MM.1S (cell line): ENCODE measurements around the gene RC3H2.

Experiments
- EZH2 ChIP-seq: fragments of 300-600 bp; sonication (generic); optimal IDR thresholded peaks from 2 replicates; pipeline ENCODE3; 2017; ENCODE audit warnings: low read depth, mild to moderate bottlenecking, antibody characterized with exemption, low read length, mixed read lengths
- EZH2phosphoT487 ChIP-seq: fragments of 300-600 bp; sonication (generic); IDR thresholded peaks from 2 replicates; pipeline ENCODE4 v1.6.1; 2018; ENCODE audit warnings: antibody characterized with exemption, low read length
- TF ChIP-seq, protein P1 (sequence below): fragments of 300-600 bp; sonication (generic); IDR thresholded peaks from 2 replicates; pipeline ENCODE4 v1.5.1; 2016; ENCODE audit warnings: antibody characterized with exemption, low read length, mixed read lengths

DNA sequence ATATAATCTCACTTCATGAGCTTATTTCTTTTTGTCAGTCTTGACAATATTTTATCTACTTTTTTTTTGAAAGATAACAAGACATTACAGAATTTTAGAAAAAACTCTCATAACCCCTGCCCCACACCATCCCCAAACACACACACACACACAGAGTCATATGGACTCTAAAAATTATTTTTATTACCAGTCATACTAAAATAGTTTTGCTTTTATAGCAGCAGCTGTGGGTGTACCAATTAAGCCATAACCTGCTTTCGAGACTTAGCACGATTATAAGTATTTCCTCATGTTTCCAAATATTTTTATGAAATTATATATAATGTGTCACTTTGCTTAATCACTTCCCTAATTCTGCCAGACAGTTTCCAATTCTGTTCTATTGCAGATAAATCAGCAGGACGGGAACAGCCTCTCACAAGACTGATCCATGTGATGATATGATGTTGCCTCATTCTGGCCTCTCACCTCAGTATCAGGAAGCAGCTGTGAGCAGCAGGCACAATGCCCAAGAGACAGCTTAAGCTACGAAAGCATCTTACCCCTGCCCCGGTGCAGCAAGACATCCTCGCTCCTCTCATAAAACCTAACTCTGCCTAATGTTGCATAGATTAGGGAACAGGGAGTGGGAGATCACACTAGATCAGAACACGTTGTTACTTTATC lies 83.7 kb downstream of the RC3H2 start:
- no peak for TF ChIP-seq EZH2
- TF ChIP-seq, protein P1, sequence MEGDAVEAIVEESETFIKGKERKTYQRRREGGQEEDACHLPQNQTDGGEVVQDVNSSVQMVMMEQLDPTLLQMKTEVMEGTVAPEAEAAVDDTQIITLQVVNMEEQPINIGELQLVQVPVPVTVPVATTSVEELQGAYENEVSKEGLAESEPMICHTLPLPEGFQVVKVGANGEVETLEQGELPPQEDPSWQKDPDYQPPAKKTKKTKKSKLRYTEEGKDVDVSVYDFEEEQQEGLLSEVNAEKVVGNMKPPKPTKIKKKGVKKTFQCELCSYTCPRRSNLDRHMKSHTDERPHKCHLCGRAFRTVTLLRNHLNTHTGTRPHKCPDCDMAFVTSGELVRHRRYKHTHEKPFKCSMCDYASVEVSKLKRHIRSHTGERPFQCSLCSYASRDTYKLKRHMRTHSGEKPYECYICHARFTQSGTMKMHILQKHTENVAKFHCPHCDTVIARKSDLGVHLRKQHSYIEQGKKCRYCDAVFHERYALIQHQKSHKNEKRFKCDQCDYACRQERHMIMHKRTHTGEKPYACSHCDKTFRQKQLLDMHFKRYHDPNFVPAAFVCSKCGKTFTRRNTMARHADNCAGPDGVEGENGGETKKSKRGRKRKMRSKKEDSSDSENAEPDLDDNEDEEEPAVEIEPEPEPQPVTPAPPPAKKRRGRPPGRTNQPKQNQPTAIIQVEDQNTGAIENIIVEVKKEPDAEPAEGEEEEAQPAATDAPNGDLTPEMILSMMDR: no peak
- TF ChIP-seq EZH2phosphoT487: no peak
